K562 (cell line): Measurements from ENCODE around the gene GMEB2. TPM values are rescaled to one million over a fixed set of nuclear protein-coding genes. Genes with fewer than 3 reads are reported as not detected.
A peak's percentile ranks its signal among the peaks of the same experiment; 100 is the strongest.

ENCODE experiments used
- ATAC-seq: fragments of 200-7000 bp; cut with Tn5 transposase; 3 replicates; pipeline ENCODE4 v1.9.1; 2020; ENCODE audit warnings: moderate library complexity
- BruUV-seq: library from RNA; stranded (reverse); fragments of 400-500 nt; replicated peaks from 2 replicates; lab custom pipeline; 2021; lab: Mats Ljungman, UMichigan
- CTCF ChIA-PET: fragments of 300-600 bp; formaldehyde crosslinking; extraction: SDS; loops from one replicate; lab custom pipeline; 2021; ENCODE audit warnings: low intra/inter-chr PET ratio; lab: Yijun Ruan, JAX
- POLR2A ChIA-PET: fragments of 300-600, 350-650 bp; sonication (Branson Sonifier 250); formaldehyde crosslinking; extraction: SDS; loops from one replicate; lab custom pipeline; 2021; ENCODE audit warnings: antibody characterized with exemption, inconsistent platforms; lab: Yijun Ruan, JAX
- DNase-seq, 4 experiments: peaks; one replicate each; pipeline versions ENCODE4 v3.0.0 to v3.0.0-alpha.2; 2011 to 2018; ENCODE audit warnings: low spot score in 3 of 4, mixed read lengths in 3 of 4; ENCODE audit errors: extremely low read depth in 1 of 4
- FAIRE-seq: peaks from 2 replicates; lab custom pipeline; 2011; peaks lifted over from hg19 to GRCh38; lab: Jason Lieb, UNC
- H2AFZ ChIP-seq: 2 replicates; pipeline ENCODE4 v1.6.0; 2011; ENCODE audit warnings: low read depth, low read length, control low read depth, inconsistent platforms
- H3K27ac ChIP-seq: fragments of 200-600 bp; 3 replicates; pipeline ENCODE4 v1.8.0; 2011; ENCODE audit warnings: low read depth, mild to moderate bottlenecking, control low read depth, inconsistent platforms, low read length, moderate library complexity, mixed read lengths; ENCODE audit errors: extremely low read depth
- H3K27me3 ChIP-seq, 2 experiments: fragments of 300-600 bp in 1 of 2; 2 replicates in 1 of 2; 3 replicates in 1 of 2; pipeline versions ENCODE4 v1.6.0 to v1.8.0; 2011; ENCODE audit warnings: inconsistent platforms in 2 of 2, low read length in 2 of 2, mild to moderate bottlenecking in 1 of 2, mixed read lengths in 1 of 2, moderate library complexity in 1 of 2; ENCODE audit not compliant: control insufficient read depth in 2 of 2, insufficient read depth in 2 of 2
- H3K36me3 ChIP-seq: fragments of 300-600 bp; 3 replicates; pipeline ENCODE4 v1.8.0; 2011; ENCODE audit warnings: mild to moderate bottlenecking, low read length, inconsistent platforms; ENCODE audit not compliant: control insufficient read depth, insufficient read depth
- H3K4me1 ChIP-seq, 2 experiments: fragments of 200-600 bp in 1 of 2; replicated peaks in 1 of 2; 2 replicates in 1 of 2; 3 replicates in 1 of 2; pipeline versions ENCODE4 v1.5.1 to v1.8.0; 2011; ENCODE audit warnings: inconsistent platforms in 2 of 2, low read length in 2 of 2, mild to moderate bottlenecking in 1 of 2, mixed read lengths in 1 of 2, moderate library complexity in 1 of 2; ENCODE audit not compliant: control insufficient read depth in 2 of 2, insufficient read depth in 2 of 2
- H3K4me2 ChIP-seq: 2 replicates; pipeline ENCODE4 v1.6.1; 2011; ENCODE audit warnings: low read length, control low read depth, inconsistent platforms, mixed read lengths; ENCODE audit not compliant: insufficient read depth
- H3K4me3 ChIP-seq: fragments of 200-600 bp; sonication (generic), shearing (Covaris generic); 2 replicates; pipeline ENCODE4 v1.5.1; 2016; ENCODE audit warnings: control low read depth, inconsistent platforms
- H3K79me2 ChIP-seq: fragments of 200-600 bp; 3 replicates; pipeline ENCODE4 v1.8.0; 2011; ENCODE audit warnings: low read length, inconsistent platforms; ENCODE audit not compliant: control insufficient read depth, insufficient read depth
- H3K9ac ChIP-seq, 2 experiments: 2 replicates each; pipeline versions ENCODE4 v1.6.0 to v1.6.1; 2011; ENCODE audit warnings: low read depth in 2 of 2, low read length in 2 of 2, control low read depth in 1 of 2, inconsistent platforms in 1 of 2, mild to moderate bottlenecking in 1 of 2, mixed read lengths in 1 of 2; ENCODE audit not compliant: insufficient read depth in 1 of 2
- H3K9me1 ChIP-seq: one replicate; pipeline ENCODE4 v1.6.0; 2011; ENCODE audit warnings: inconsistent platforms, mild to moderate bottlenecking, low read length, moderate library complexity; ENCODE audit not compliant: control insufficient read depth, insufficient read depth
- H3K9me3 ChIP-seq: replicated peaks from 2 replicates; pipeline ENCODE4 v1.5.1; 2011; ENCODE audit warnings: low read depth, low read length, inconsistent platforms; ENCODE audit not compliant: control insufficient read depth, insufficient read depth
- H4K20me1 ChIP-seq: replicated peaks from 2 replicates; pipeline ENCODE4 v1.6.1; 2011; ENCODE audit warnings: low read length, inconsistent platforms, mixed read lengths; ENCODE audit not compliant: control insufficient read depth, insufficient read depth
- FIP1L1 ChIP-seq: fragments of 200-400 bp; formaldehyde crosslinking; IDR thresholded peaks from 2 replicates; pipeline ENCODE4 v1.6.1; 2018; ENCODE audit warnings: mild to moderate bottlenecking, low read depth, low read length; ENCODE audit not compliant: poor library complexity, severe bottlenecking
- HES1 ChIP-seq: fragments of 450-650 bp; IDR thresholded peaks from 2 replicates; pipeline ENCODE4 v1.6.1; 2016; ENCODE audit warnings: low read depth, mild to moderate bottlenecking, moderate library complexity
- HMGXB4 ChIP-seq: sonication (generic); formaldehyde crosslinking; IDR thresholded peaks from 2 replicates; pipeline ENCODE4 v1.8.1; 2023; ENCODE audit warnings: mild to moderate bottlenecking, missing genetic modification reagents
- NFATC3 ChIP-seq: fragments of 450-650 bp; IDR thresholded peaks from 2 replicates; pipeline ENCODE4 v1.6.1; 2017; ENCODE audit warnings: mild to moderate bottlenecking
- NR2C1 ChIP-seq, 2 experiments: fragments of 450-650 bp; IDR thresholded peaks; 2 replicates each; pipeline ENCODE4 v1.6.1; 2017; ENCODE audit warnings: mild to moderate bottlenecking in 2 of 2, antibody characterized with exemption in 1 of 2, inconsistent platforms in 1 of 2, missing compliant biosample characterization in 1 of 2, missing genetic modification characterization in 1 of 2
- NR2C2 ChIP-seq, 2 experiments: fragments of 200-800 bp in 1 of 2; sonication (Bioruptor generic) in 1 of 2; sonication (generic) in 1 of 2; formaldehyde crosslinking in 1 of 2; IDR thresholded peaks; 2 replicates each; pipeline versions ENCODE4 v1.6.1 to v1.8.0; 2016 to 2022; ENCODE audit warnings: mild to moderate bottlenecking in 1 of 2, missing compliant biosample characterization in 1 of 2, missing genetic modification characterization in 1 of 2, missing genetic modification reagents in 1 of 2
- PKNOX1 ChIP-seq: fragments of 450-650 bp; IDR thresholded peaks from 2 replicates; pipeline ENCODE4 v1.6.1; 2016
- TAF7 ChIP-seq: fragments of 450-650 bp; IDR thresholded peaks from 2 replicates; pipeline ENCODE4 v1.6.1; 2016; ENCODE audit warnings: missing genetic modification characterization, missing compliant biosample characterization
- ZBTB7A ChIP-seq: IDR thresholded peaks from 2 replicates; pipeline ENCODE4 v1.6.1; 2011; ENCODE audit warnings: low read depth, mild to moderate bottlenecking, low read length, moderate library complexity, borderline replicate concordance; ENCODE audit not compliant: control insufficient read depth
- WGBS: fragments of 100-300 bp; shearing (Covaris generic); methylation state at CpG from one replicate; pipeline ENCODE4 v1.1.6; 2016; ENCODE audit warnings: low coverage, mixed read lengths; ENCODE audit not compliant: insufficient coverage; ENCODE audit errors: missing lambda C conversion rate; 5-methylcytosine and 5-hydroxymethylcytosine counted together
- in situ Hi-C: fragments of 300-500 bp; cut with MboI; formaldehyde crosslinking; loops from 4 replicates; pipeline ENCODE4 v1.15.0; 2018; ENCODE audit warnings: inconsistent platforms, mixed read lengths
- intact Hi-C: fragments of 100-400 bp; cut with micrococcal nuclease; formaldehyde crosslinking; loops from 2 replicates; pipeline ENCODE4 v1.14.2; 2022
- polyA plus RNA-seq, 8 experiments: library from polyadenylated mRNA; depleted of rRNA in 4 of 8; stranded (reverse) in 5 of 8; unstranded in 3 of 8; fragments of >200 nt; fragmentation: Nextera tagmentation in 2 of 8; fragmentation: Illumina TruSeq in 1 of 8; extraction: Ambion mirVana in 2 of 8; extraction: Trizol in 1 of 8; gene quantifications; 2 replicates each; pipeline versions ENCODE4 v1.2.1 to v1.2.3, GENCODE V29; 2011 to 2014; ENCODE audit warnings: inconsistent platforms in 1 of 8, missing spikeins in 1 of 8
- total RNA-seq, 7 experiments: library from RNA; depleted of rRNA in 6 of 7; stranded (reverse); fragments of >200 nt in 6 of 7; fragmentation: Illumina TruSeq in 2 of 7; extraction: Trizol in 2 of 7; gene quantifications; 2 replicates each; pipeline versions ENCODE4 v1.2.1 to v1.2.3, GENCODE V29; 2011 to 2021; ENCODE audit warnings: low replicate concordance in 1 of 7

Gene GMEB2
- total and polyA plus RNA-seq, 9 of the 15 experiments (the other 6 are each of a cell fraction or from before 2014, with no cell fraction given) = 0.03 to 13.9 (median 6.3) TPM

- TF ChIP-seq ZBTB7A = 0 out of 2 replicates have a peak, but pooled peaks have one; percentile 19
- 0 out of 2 replicates have a peak, but pooled peaks have one; percentile 19 for TF ChIP-seq PKNOX1
- no peak for TF ChIP-seq FIP1L1
- no peak for TF ChIP-seq TAF7 (tag)
Measured at GRCh38 chr20:63579017-63579694, 47.7 kb downstream of the GMEB2 start (continued).

- Histone ChIP-seq H3K4me1 (peaks cover 8 to 44% of the 10 kb centered on the region in 2 experiments), H3K36me3 (no peaks in the 10 kb centered on the region), H3K27me3 (no peaks in the 10 kb centered on the region), H3K27ac (no peak overlapping the region), H3K9me1 (no peaks in the 10 kb centered on the region), H3K4me2 (no peak overlapping the region), H4K20me1 (no peaks in the 10 kb centered on the region), H3K9me3 (no peaks in the 10 kb centered on the region), H3K4me3 (no peak overlapping the region), H2AFZ (peak overlapping the region; percentile 37; the same call in 1 of the 2 replicates), H3K79me2 (no peaks in the 10 kb centered on the region)
- POLR2A ChIA-PET = interaction anchor here (0.7 to 0.8 kb wide), 2 partner anchors 11 to 373 kb away, joined by 3 read pairs; no protein-coding TSS in a partner anchor
- CTCF ChIA-PET = no interaction called here
- BruUV-seq = no TSS peak
- DNase-seq (no peak), ATAC-seq (no peak), FAIRE-seq (no peak)
- in situ Hi-C loops = no loop called here
- WGBS = 46% methylated on average over 24 of the region's 26 CpGs
- intact Hi-C loops = no loop called here
- TF ChIP-seq NR2C2 (CRISPR knock-in tag; IDR thresholded peaks at IDR 0.05) = no peak
- TF ChIP-seq NR2C2 (tag; IDR thresholded peaks at IDR 0.05) = peak; percentile 52; the same call in 1 of the 2 replicates
- no peak for TF ChIP-seq HES1
- no peak for TF ChIP-seq HMGXB4 (CRISPR knock-in tag)
- peak; percentile 75 for TF ChIP-seq NR2C1 (IDR thresholded peaks at IDR 0.05)
- peak; percentile 80 for TF ChIP-seq NR2C1 (tag; IDR thresholded peaks at IDR 0.05)
- no peak for TF ChIP-seq NFATC3
- TF ChIP-seq, all 486 proteins: peak for 2
- H3K9ac ChIP-seq = no peak overlapping the region
Measured at GRCh38 chr20:63578224-63579016, 48.5 kb downstream of the GMEB2 start.
